ENCODE measurements around the gene C3orf62. TPM values are rescaled to one million over a fixed set of nuclear protein-coding genes. Genes with fewer than 3 reads are reported as not detected.

The C3orf62 gene
- total and polyA plus RNA-seq, 9 of the 15 experiments (the other 6 are each of a cell fraction or from before 2014, with no cell fraction given) = 1.3 to 5.7 (median 3.4) TPM

DNA sequence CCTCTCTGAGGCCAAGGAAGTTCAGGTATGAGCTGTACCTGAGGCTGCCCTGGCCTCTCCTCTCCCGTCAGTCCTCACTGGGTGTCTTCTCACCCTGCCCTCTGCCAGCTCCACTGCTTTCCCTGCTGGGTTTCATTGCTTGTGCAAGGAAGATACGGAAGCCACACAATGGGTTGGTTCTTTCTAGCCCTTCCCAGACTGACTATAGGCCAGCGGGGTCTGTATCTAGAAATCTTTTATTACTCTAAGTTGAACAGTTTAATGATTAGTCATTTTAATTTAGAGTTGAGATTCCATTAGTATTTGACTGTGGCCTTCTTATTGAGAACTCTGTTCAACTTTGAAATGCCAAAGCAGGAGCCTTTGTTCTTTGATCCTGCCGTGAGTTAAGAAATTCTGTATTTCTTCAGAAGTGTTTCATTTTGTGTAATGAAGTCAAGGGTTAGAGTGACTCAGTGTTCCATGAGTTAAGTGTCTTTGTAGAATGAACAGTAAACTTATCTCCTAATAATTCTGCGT, 16.2 kb downstream of the C3orf62 start (continued):
- TF ChIP-seq AFF1 (IDR thresholded peaks at IDR 0.05; ENCODE audit: low read depth in 1 of 2, partially characterized antibody in 2 of 2) (no peak), ZBTB12 (CRISPR knock-in tag; IDR thresholded peaks at IDR 0.05) (no peak), MCM7 (IDR thresholded peaks at IDR 0.05) (no peak), IRF9 (tag; IDR thresholded peaks at IDR 0.05) (no peak), PTRF (tag; IDR thresholded peaks at IDR 0.05) (no peak)
